AG09319 (cell line): Measurements from ENCODE around the gene WDR76.

ENCODE experiments used
- DNase-seq: peaks from one replicate; pipeline ENCODE4 v3.0.0-alpha.2; 2010; ENCODE audit warnings: low read depth; ENCODE audit errors: extremely low read depth
- TF ChIP-seq, protein P1 (sequence below): IDR thresholded peaks from 2 replicates; pipeline ENCODE4 v1.5.1; 2011; ENCODE audit warnings: low read depth, mild to moderate bottlenecking, inconsistent platforms, low read length, moderate library complexity

WDR76 gene

GRCh38 chr15:43876872-43877271, 50.1 kb downstream of the WDR76 start:
- TF ChIP-seq, protein P1, sequence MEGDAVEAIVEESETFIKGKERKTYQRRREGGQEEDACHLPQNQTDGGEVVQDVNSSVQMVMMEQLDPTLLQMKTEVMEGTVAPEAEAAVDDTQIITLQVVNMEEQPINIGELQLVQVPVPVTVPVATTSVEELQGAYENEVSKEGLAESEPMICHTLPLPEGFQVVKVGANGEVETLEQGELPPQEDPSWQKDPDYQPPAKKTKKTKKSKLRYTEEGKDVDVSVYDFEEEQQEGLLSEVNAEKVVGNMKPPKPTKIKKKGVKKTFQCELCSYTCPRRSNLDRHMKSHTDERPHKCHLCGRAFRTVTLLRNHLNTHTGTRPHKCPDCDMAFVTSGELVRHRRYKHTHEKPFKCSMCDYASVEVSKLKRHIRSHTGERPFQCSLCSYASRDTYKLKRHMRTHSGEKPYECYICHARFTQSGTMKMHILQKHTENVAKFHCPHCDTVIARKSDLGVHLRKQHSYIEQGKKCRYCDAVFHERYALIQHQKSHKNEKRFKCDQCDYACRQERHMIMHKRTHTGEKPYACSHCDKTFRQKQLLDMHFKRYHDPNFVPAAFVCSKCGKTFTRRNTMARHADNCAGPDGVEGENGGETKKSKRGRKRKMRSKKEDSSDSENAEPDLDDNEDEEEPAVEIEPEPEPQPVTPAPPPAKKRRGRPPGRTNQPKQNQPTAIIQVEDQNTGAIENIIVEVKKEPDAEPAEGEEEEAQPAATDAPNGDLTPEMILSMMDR, result no peak
- DNase-seq, result no peak

DNA sequence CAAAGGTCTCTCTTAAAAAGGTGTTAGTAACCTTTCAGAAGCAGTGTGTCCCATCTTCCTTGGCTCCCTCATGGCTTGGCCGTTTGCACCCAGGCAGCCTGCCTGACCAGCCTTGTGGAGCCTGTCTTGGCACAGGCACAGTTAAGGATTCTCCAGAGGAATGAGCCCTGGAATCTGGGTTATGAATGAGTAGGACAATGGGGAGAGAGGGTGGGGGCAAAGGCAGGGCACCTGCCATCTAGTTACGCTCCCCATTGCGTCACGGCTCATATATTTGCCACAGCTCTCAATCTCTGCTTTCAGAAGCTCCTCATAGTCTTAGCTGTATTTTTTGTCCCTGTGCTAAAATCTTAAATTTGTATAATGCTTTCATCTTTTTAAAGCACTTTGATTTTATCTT, 50.6 kb downstream of the WDR76 start:
- TF ChIP-seq, protein P1, result no peak
- no peak for DNase-seq

GRCh38 chr15:43878446-43878845, 51.6 kb downstream of the WDR76 start:
- DNase-seq, result no peak
- TF ChIP-seq, protein P1, result no peak

DNA sequence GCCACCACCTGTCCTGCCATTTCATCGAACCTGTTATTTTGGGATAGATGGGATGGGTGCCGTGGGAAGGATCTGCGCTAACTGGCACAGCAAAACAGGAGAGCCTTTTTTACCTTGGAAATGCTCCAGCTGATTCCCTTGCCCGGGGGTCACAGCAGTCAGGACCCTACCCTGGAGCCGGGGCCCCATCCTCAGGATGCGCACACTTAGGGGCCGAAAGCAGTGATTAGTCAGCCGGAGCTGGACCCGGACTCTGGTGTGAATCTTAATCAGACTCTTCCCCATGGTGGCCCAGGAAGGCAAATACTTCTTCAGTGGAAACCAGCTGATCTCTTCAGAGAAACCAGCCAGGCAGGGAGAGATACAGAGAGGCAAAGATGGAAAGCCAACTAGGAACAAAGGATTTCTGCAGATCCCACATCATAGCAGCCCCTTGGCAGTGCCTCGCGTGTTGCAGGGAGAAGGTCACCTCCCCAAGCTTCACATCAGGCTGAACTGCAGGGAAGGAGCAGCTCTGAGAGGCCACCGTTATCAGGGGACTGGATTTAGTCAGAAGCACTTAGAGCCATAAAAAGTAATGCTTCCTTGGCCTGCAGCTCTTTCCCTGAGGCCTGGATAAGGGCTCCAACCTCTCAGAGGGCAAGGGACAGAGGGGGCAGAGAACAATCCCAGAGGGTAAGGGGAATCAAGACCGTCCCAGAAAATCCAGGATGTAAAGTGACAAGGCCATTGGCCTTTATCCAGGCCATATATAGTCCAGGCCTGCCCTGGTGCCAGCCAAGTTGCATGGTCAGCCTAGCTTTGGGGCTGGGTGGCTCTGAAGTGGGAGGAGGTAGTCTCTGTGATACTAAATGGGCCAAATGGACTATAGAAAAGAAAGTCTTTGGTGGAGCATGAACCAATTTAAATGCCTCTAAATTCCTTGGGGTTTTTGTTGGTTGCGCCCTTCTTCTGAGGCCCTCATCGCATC, 52.9 kb downstream of the WDR76 start:
- no peak for DNase-seq
- TF ChIP-seq, protein P1, result no peak

DNA sequence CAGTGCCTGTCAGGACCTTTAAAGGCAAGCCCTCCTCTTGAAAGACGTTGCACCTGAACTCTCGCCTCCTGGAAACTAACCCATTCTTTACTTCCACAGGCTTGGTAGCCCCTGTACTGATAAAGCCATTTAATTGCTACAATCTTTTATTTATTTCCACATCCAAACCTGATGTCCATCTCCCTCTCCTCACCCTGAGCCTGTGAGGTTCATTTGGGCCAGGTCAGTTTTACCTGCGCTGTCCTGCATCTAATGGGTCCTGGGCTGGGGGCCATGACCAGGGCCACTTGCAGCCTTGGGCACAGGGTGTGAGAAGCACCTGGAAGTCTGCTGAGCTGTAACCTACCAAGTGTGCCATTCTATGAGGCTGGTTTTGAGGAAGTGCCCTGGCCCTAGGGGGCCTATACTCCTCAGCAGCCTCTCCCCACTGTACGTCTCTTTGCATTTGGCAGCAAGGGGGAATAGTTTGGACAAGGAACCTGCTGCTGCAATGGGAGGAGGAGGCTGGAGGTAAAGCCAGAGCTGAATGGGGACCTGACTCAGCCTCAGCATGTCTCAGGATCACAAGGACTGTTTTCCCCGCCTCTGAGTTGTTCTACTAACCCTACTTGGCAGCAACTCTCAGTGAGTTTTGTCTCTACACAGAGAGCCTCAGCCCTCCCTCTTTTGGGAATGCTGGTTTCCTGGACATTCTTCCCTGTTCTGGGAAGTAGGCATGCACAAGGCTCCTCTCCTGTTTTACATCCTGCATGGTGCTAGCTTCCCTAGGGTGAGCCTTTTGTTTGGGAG, 53.8 kb downstream of the WDR76 start:
- no peak for DNase-seq
- TF ChIP-seq, protein P1, result no peak

DNA sequence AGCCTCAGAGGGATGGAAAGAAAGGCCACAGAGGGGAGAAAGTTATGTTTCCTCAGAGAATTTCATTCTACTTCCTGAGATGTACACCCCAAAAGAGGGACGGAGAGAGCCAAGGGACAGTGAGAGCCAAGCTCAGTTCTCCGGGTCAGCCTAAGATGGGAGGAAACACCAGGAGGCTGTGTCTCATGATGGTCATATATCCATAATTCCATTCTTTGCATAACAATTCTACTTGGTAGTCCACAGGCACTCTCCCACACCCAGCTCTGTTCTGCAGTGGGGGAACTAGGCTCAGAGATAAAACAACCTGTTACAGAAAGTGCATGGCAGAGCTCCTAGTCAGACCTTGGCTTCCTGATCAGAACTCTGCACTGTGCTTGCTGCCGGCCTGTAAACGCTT, 54.4 kb downstream of the WDR76 start:
- no peak for DNase-seq
- TF ChIP-seq, protein P1, result no peak

DNA sequence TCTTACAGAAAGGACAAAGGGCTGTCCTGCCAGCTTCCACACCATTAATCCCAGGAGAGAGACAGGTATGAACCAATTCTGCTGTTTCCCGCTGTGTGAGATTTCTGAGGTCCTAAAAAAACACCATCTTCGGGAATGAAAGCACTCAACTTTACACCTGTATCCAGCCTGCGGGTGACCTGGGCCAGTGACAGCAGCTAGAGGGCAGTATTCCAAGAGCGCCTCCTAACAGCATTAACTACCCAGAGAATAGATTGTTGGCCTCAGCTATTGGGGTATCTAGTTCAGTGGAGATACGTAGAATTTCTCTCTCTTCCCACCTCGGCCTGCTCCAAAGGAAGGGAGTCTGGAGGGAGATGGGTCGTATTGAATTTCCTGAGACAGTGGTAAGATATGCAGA, 55.1 kb downstream of the WDR76 start:
- DNase-seq, result no peak
- TF ChIP-seq, protein P1, result peak; percentile 27
